AG04450 (cell line): ENCODE data around the gene HNRNPA0. TPM values are rescaled to one million over a fixed set of nuclear protein-coding genes. Genes with fewer than 3 reads are reported as not detected.

Experiments
- CTCF ChIA-PET: fragments of 300-600, 350-600 bp; formaldehyde crosslinking; extraction: SDS; loops from one replicate; lab custom pipeline; 2022; ENCODE audit warnings: antibody characterized with exemption, inconsistent platforms; lab: Charles Lee
- POLR2A ChIA-PET: fragments of 350-600 bp; formaldehyde crosslinking; extraction: SDS; loops from one replicate; lab custom pipeline; 2021; ENCODE audit warnings: antibody characterized with exemption, inconsistent platforms; lab: Yijun Ruan, JAX
- DNase-seq: peaks from one replicate; pipeline ENCODE4 v3.0.0-alpha.2; 2011; ENCODE audit warnings: low read depth, low spot score
- H3K27ac ChIP-seq: one replicate; pipeline ENCODE4 v1.5.1; 2012; ENCODE audit warnings: low read depth, low read length, control low read depth
- H3K27me3 ChIP-seq: one replicate; pipeline ENCODE4 v1.6.0; 2012; ENCODE audit warnings: low read length; ENCODE audit not compliant: control insufficient read depth, insufficient read depth
- H3K4me3 ChIP-seq: 2 replicates; pipeline ENCODE4 v1.5.1; 2011; ENCODE audit warnings: mild to moderate bottlenecking, low read depth, low read length, control low read depth
- H3K9me3 ChIP-seq: 2 replicates; pipeline ENCODE4 v1.5.1; 2012; ENCODE audit warnings: low read length; ENCODE audit not compliant: control insufficient read depth, insufficient read depth
- CTCF ChIP-seq: IDR thresholded peaks from 2 replicates; pipeline ENCODE4 v1.5.1; 2011; ENCODE audit warnings: low read depth, low read length, control low read depth, inconsistent platforms
- polyA plus RNA-seq: library from polyadenylated mRNA; depleted of rRNA; stranded (reverse); fragments of >200 nt; gene quantifications from 2 replicates; pipeline ENCODE4 v1.2.3, GENCODE V29; 2011; rRNA removed

Gene HNRNPA0
- polyA plus RNA-seq, 1 experiment, result 13.5 TPM

- Histone ChIP-seq H3K27me3 (no peaks in the 10 kb centered on the region), H3K27ac (no peak overlapping the region), H3K9me3 (no peaks in the 10 kb centered on the region), H3K4me3 (no peak overlapping the region)
- ChIA-PET CTCF (interaction anchor here (1.2 kb wide), 1 partner anchor 36 kb away, joined by 3 read pairs; no protein-coding TSS in a partner anchor), POLR2A (no interaction called here)
- no peak for TF ChIP-seq CTCF
- DNase-seq, result no peak
These were observed 57.7 kb downstream of the HNRNPA0 start for GRCh38 chr5:137696481-137696880.

- DNase-seq, result no peak
- Histone ChIP-seq H3K9me3 (no peaks in the 10 kb centered on the region), H3K27me3 (no peaks in the 10 kb centered on the region), H3K4me3 (no peak overlapping the region), H3K27ac (no peak overlapping the region)
- peak; percentile 21 for TF ChIP-seq CTCF
- ChIA-PET POLR2A (no interaction called here), CTCF (interaction anchor here (1.2 to 2.0 kb wide), 2 partner anchors 35 kb away, joined by 3 to 5 read pairs; no protein-coding TSS in a partner anchor)
These were observed 58.3 kb downstream of the HNRNPA0 start for GRCh38 chr5:137695651-137696428.

Other genes starting within 250 kb of the HNRNPA0 start
- 2.1 and 2.2 TPM in 2 replicates for gene KLHL3, start 18.3 kb downstream of the HNRNPA0 start, polyA plus RNA-seq
- not detected in 2 replicates for gene MYOT, start 113.5 kb upstream of the HNRNPA0 start, polyA plus RNA-seq
- gene PKD2L2, start 135.1 kb upstream of the HNRNPA0 start, polyA plus RNA-seq, result 0.09 TPM in 1 of 2 replicates, not detected in the other